ENCODE results near the gene DENND1A.

DENND1A gene

GRCh38 chr9:123389070-123389469, 540.9 kb downstream of the DENND1A start:
- H3K9ac ChIP-seq (ENCODE audit: insufficient read length): no peak overlapping the region
- H3K27ac ChIP-seq: no peak overlapping the region
- no peaks in the 10 kb centered on the region for H3K9me3 ChIP-seq (ENCODE audit: low read depth, low read length)
- no peaks in the 10 kb centered on the region for H3K36me3 ChIP-seq (ENCODE audit: insufficient read depth, low read length)
- no peak overlapping the region for H3K4me3 ChIP-seq
- no peak for DNase-seq (ENCODE audit: low read depth, low spot score)
- TF ChIP-seq POLR2AphosphoS5 (IDR thresholded peaks at IDR 0.05; ENCODE audit: borderline replicate concordance, low read depth, low read length) (no peak), EZH2 (IDR thresholded peaks at IDR 0.05) (no peak), FOXP2 (optimal IDR thresholded peaks at IDR 0.05; ENCODE audit: control extremely low read depth, extremely low read length, insufficient read depth) (no peak)

GRCh38 chr9:123387686-123388085, 542.2 kb downstream of the DENND1A start:
- no peak for DNase-seq (ENCODE audit: low read depth, low spot score)
- no peak overlapping the region for H3K27ac ChIP-seq

GRCh38 chr9:123383512-123384170, 546.3 kb downstream of the DENND1A start:
- DNase-seq (ENCODE audit: low read depth, low spot score): no peak
- H3K4me3 ChIP-seq: no peak overlapping the region
- no peak overlapping the region for H3K27ac ChIP-seq
- H3K36me3 ChIP-seq (ENCODE audit: insufficient read depth, low read length): no peaks in the 10 kb centered on the region
- TF ChIP-seq FOXP2 (optimal IDR thresholded peaks at IDR 0.05; ENCODE audit: control extremely low read depth, extremely low read length, insufficient read depth): no peak
- no peak for TF ChIP-seq EZH2 (IDR thresholded peaks at IDR 0.05)
- no peak for TF ChIP-seq POLR2AphosphoS5 (IDR thresholded peaks at IDR 0.05; ENCODE audit: borderline replicate concordance, low read depth, low read length)
- H3K9me3 ChIP-seq (ENCODE audit: low read depth, low read length): no peaks in the 10 kb centered on the region
- H3K9ac ChIP-seq (ENCODE audit: insufficient read length): no peak overlapping the region

More at GRCh38 chr9:123387686-123388085, 542.2 kb downstream of the DENND1A start:
- Histone ChIP-seq H3K9me3 (ENCODE audit: low read depth, low read length) (no peaks in the 10 kb centered on the region), H3K4me3 (no peak overlapping the region), H3K9ac (ENCODE audit: insufficient read length) (no peak overlapping the region), H3K36me3 (ENCODE audit: insufficient read depth, low read length) (no peaks in the 10 kb centered on the region)
- TF ChIP-seq POLR2AphosphoS5 (IDR thresholded peaks at IDR 0.05; ENCODE audit: borderline replicate concordance, low read depth, low read length) (no peak), FOXP2 (optimal IDR thresholded peaks at IDR 0.05; ENCODE audit: control extremely low read depth, extremely low read length, insufficient read depth) (no peak), EZH2 (IDR thresholded peaks at IDR 0.05) (no peak)

DNA sequence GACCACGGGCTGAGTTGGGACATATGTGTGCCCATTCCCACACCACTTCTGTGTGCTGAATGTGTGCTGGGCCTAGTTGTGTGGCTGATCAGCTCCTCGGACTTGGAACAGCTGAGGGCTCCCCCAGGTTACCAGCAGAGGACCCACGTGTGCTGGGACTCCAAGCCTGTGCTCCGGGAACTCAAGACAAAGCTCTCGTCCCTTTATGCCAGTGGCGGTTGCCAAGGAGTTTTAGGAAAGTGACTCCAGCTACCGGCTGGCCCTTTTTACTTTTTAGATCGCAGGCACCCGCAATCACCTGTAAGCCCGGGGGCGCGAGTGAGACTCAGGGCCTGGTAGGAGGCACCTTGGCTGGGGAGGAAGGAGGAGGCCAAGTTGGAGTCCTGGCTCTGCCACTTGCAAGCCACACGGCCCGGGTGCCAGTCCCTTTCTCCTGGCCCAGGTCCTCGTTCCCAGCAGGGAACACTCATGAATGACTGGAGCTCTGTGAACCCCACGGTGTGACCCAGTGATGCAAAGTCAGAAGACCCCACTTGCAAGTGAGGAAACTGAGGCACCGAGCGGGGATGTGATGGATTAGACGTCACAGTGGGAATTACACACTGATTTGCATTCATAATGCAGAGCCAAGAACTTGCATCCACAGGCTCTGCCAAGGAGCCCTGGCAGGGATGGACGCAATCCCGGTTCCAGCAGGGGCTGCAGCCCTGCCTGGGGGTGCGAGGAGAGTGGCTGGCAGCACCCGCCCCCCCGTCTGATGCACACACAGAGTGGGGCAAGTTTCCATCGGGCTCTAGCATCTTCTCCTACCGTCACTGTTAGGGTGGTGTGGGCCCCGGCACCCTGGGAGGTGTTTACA, 547.0 kb downstream of the DENND1A start:
- Histone ChIP-seq H3K9ac (ENCODE audit: insufficient read length) (no peak overlapping the region), H3K27ac (no peak overlapping the region), H3K36me3 (ENCODE audit: insufficient read depth, low read length) (no peaks in the 10 kb centered on the region), H3K9me3 (ENCODE audit: low read depth, low read length) (no peaks in the 10 kb centered on the region), H3K4me3 (no peak overlapping the region)
- DNase-seq (ENCODE audit: low read depth, low spot score): no peak
- no peak for TF ChIP-seq POLR2AphosphoS5 (IDR thresholded peaks at IDR 0.05; ENCODE audit: borderline replicate concordance, low read depth, low read length)
- no peak for TF ChIP-seq FOXP2 (optimal IDR thresholded peaks at IDR 0.05; ENCODE audit: control extremely low read depth, extremely low read length, insufficient read depth)
- TF ChIP-seq EZH2 (IDR thresholded peaks at IDR 0.05): no peak

GRCh38 chr9:123380852-123381705, 548.8 kb downstream of the DENND1A start:
- DNase-seq (ENCODE audit: low read depth, low spot score): no peak
- Histone ChIP-seq H3K9me3 (ENCODE audit: low read depth, low read length) (no peaks in the 10 kb centered on the region), H3K4me3 (no peak overlapping the region), H3K27ac (no peak overlapping the region), H3K9ac (ENCODE audit: insufficient read length) (no peak overlapping the region), H3K36me3 (ENCODE audit: insufficient read depth, low read length) (no peaks in the 10 kb centered on the region)
- no peak for TF ChIP-seq EZH2 (IDR thresholded peaks at IDR 0.05)
- TF ChIP-seq FOXP2 (optimal IDR thresholded peaks at IDR 0.05; ENCODE audit: control extremely low read depth, extremely low read length, insufficient read depth): no peak
- TF ChIP-seq POLR2AphosphoS5 (IDR thresholded peaks at IDR 0.05; ENCODE audit: borderline replicate concordance, low read depth, low read length): no peak

DNA sequence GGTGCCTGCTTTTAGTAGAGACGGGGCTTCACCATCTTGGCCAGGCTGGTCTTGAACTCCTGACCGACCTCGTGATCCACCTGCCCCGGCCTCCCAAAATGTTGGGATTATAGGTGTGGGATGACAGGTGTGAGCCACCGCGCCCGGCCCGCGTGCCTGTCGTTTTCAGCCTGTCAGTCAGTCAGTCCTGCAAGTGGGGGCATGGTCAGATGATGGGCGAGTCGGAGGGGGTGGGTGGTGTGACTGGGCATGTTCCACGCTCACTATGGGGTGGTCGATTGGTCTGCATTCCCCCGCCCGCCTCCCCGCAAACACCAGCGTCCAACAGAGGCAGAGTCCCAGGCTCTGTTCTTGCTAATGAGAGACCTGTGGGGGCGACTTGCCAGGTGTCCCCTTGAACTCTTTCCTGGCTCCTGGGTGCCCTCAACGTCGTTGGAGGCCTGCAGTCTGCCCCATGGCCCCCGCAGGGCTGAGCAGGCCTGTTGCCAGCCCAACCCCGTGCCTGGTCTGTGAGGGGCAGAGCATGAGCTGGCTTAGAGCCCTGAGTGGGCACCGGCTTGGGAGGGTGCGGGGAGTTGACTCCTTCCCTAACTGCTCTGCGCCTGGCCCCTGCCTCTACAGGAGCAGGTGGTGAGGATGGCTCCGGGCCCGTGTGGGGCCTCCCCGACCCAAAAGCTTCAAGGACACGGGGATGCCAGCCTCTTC, 550.8 kb downstream of the DENND1A start:
- Histone ChIP-seq H3K36me3 (ENCODE audit: insufficient read depth, low read length) (no peaks in the 10 kb centered on the region), H3K9ac (ENCODE audit: insufficient read length) (no peak overlapping the region), H3K4me3 (no peak overlapping the region), H3K9me3 (ENCODE audit: low read depth, low read length) (no peaks in the 10 kb centered on the region), H3K27ac (no peak overlapping the region)
- DNase-seq (ENCODE audit: low read depth, low spot score): no peak
- TF ChIP-seq FOXP2 (optimal IDR thresholded peaks at IDR 0.05; ENCODE audit: control extremely low read depth, extremely low read length, insufficient read depth) (no peak), EZH2 (IDR thresholded peaks at IDR 0.05) (no peak), POLR2AphosphoS5 (IDR thresholded peaks at IDR 0.05; ENCODE audit: borderline replicate concordance, low read depth, low read length) (no peak)

- DNase-seq (ENCODE audit: low read depth, low spot score): no peak
- no peaks in the 10 kb centered on the region for H3K36me3 ChIP-seq (ENCODE audit: insufficient read depth, low read length)
- H3K9me3 ChIP-seq (ENCODE audit: low read depth, low read length): no peaks in the 10 kb centered on the region
- no peak overlapping the region for H3K27ac ChIP-seq
- H3K4me3 ChIP-seq: no peak overlapping the region
- TF ChIP-seq POLR2AphosphoS5 (IDR thresholded peaks at IDR 0.05; ENCODE audit: borderline replicate concordance, low read depth, low read length): no peak
- TF ChIP-seq FOXP2 (optimal IDR thresholded peaks at IDR 0.05; ENCODE audit: control extremely low read depth, extremely low read length, insufficient read depth): no peak
- TF ChIP-seq EZH2 (IDR thresholded peaks at IDR 0.05): no peak
- H3K9ac ChIP-seq (ENCODE audit: insufficient read length): no peak overlapping the region
These were observed 551.9 kb downstream of the DENND1A start for GRCh38 chr9:123378025-123378424.
